GM19438 (cell line): Measurements from ENCODE around the gene SHH.

Experiments
- ATAC-seq: cut with Tn5 transposase; IDR thresholded peaks from one replicate; pipeline ENCODE4 v1.9.1; 2021; ENCODE audit warnings: low read depth; ENCODE audit not compliant: unreplicated experiment

The SHH gene

GRCh38 chr7:155795401-155795800 lies 16.9 kb downstream of the SHH start:
- no peak for ATAC-seq

- ATAC-seq: no peak
These were observed 18.1 kb downstream of the SHH start for GRCh38 chr7:155794196-155794595.

- ATAC-seq: no peak
These were observed 18.5 kb downstream of the SHH start for GRCh38 chr7:155793720-155794119.

- ATAC-seq: no peak
These were observed 19.2 kb downstream of the SHH start for GRCh38 chr7:155792999-155793560.

GRCh38 chr7:155792315-155792960 lies 19.8 kb downstream of the SHH start:
- ATAC-seq: no peak

- no peak for ATAC-seq
These were observed 20.4 kb downstream of the SHH start for GRCh38 chr7:155791836-155792235.

GRCh38 chr7:155791214-155791737 lies 21.0 kb downstream of the SHH start:
- no peak for ATAC-seq

- no peak for ATAC-seq
These were observed 21.6 kb downstream of the SHH start for GRCh38 chr7:155790666-155791065.

- no peak for ATAC-seq
These were observed 23.1 kb downstream of the SHH start for GRCh38 chr7:155789001-155789725.

- ATAC-seq: no peak
These were observed 23.7 kb downstream of the SHH start for GRCh38 chr7:155788616-155789000.

- no peak for ATAC-seq
These were observed 25.0 kb downstream of the SHH start for GRCh38 chr7:155787171-155787851.

- ATAC-seq: no peak
These were observed 25.8 kb downstream of the SHH start for GRCh38 chr7:155786491-155786890.

- no peak for ATAC-seq
These were observed 26.7 kb downstream of the SHH start for GRCh38 chr7:155785536-155785935.

- no peak for ATAC-seq
These were observed 29.8 kb downstream of the SHH start for GRCh38 chr7:155782466-155782865.

GRCh38 chr7:155781433-155781832 lies 30.8 kb downstream of the SHH start:
- no peak for ATAC-seq

GRCh38 chr7:155780884-155781283 lies 31.4 kb downstream of the SHH start:
- no peak for ATAC-seq

- no peak for ATAC-seq
These were observed 33.9 kb downstream of the SHH start for GRCh38 chr7:155778349-155778748.

- no peak for ATAC-seq
These were observed 35.7 kb downstream of the SHH start for GRCh38 chr7:155776606-155777005.

GRCh38 chr7:155775691-155776090 lies 36.6 kb downstream of the SHH start:
- ATAC-seq: no peak

GRCh38 chr7:155774947-155775346 lies 37.3 kb downstream of the SHH start:
- no peak for ATAC-seq

- no peak for ATAC-seq
These were observed 38.7 kb downstream of the SHH start for GRCh38 chr7:155773531-155773930.
